ENCODE results near the gene LATS2.
A peak's percentile ranks its signal among the peaks of the same experiment; 100 is the strongest.
"Not testable (repeated sequence)": the region's sequence is repeated elsewhere in the genome, so short reads cannot be mapped to it uniquely, and the experiment has no call there.

LATS2 gene

GRCh38 chr13:21075379-21076249, 14.2 kb upstream of the LATS2 start:
- no peak for DNase-seq (ENCODE audit: low read depth)

GRCh38 chr13:21075011-21075378, 13.6 kb upstream of the LATS2 start:
- DNase-seq (ENCODE audit: low read depth), result no peak

GRCh38 chr13:21074546-21074945, 13.2 kb upstream of the LATS2 start:
- no peak for DNase-seq (ENCODE audit: low read depth)

DNA sequence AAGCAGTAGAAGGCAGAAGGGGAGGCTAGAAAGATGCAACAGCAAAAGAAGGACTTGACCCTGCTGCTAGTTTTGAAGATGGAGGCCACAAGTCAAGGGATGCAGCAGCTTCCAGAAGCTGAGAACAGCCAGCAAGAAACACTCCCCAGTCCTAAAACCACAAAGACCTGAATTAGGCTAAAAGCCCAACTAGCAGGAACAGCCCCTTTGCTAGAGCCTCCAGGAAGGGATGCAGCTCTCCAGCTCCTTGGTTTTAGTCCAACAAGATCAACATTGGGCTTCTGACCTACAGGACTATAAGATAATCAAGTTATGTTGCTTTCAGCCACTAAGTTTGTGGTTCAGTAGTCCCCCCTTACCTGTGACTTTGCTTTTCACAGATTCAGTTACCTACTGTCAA, 10.5 kb upstream of the LATS2 start:
- no peak for DNase-seq (ENCODE audit: low read depth)

DNA sequence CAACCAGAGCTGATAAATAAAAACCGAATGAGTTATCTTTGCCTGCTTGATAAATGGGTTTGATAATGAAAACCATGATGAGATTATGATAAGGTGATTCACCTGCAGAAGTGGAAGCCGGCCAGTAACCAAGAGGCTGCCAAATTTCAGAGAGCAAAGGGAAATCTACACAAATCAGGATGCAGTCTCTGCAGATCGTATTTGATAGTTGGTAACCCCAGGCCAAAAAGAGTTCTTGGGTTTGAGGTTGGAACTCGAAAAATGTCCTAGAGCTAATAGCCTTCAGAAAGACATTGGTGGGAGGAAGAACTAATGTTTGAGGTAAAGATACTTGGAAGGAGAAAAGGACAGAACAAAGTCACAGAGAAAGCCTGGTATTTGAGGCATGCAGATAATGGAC, 9.6 kb upstream of the LATS2 start:
- DNase-seq (ENCODE audit: low read depth), result no peak

DNA sequence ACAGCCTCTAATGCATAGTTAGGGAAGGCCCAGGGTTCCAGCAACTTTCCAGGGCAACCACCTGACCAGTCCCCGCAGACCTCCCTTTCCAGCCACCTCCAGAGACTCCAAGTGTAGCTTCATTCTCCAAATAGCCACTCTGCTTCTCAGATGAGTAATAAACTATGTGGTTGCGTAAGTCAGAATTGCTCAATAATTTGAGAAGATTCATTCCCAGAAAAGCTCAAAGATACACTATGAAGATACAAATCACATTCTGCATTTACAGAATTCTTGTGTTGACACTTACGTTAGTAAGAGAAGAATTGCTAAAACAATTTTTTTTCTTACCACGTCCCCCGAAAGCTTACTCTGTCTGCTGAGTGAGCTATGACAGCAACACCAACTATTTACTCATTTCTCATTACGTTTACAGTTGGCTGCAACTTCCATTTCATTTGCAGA, 8.2 kb upstream of the LATS2 start:
- DNase-seq (ENCODE audit: low read depth), result peak; percentile 90

DNA sequence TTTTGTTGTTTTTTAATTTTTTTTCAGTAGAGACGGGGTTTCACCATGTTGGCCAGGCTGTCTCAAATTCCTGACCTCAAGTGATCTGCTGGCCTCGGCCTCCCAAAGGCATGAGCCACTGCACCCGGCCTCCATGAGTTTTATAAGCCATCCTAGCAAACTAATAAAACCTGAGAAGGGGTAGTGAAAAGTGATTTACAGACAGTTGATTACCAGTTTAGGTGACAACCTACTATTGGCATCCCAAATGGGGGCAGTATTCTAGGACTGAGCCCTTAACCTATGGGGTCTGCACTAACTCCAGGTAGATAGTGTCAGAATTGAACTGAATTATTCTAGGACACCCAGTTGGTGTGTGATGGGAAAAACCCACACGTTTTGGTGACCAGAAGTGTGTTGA, 6.5 kb upstream of the LATS2 start:
- no peak for DNase-seq (ENCODE audit: low read depth)

GRCh38 chr13:21066946-21067345, 5.6 kb upstream of the LATS2 start:
- DNase-seq (ENCODE audit: low read depth), result no peak

- no peak for DNase-seq (ENCODE audit: low read depth)
Observed at GRCh38 chr13:21065686-21066085, 4.3 kb upstream of the LATS2 start.

DNA sequence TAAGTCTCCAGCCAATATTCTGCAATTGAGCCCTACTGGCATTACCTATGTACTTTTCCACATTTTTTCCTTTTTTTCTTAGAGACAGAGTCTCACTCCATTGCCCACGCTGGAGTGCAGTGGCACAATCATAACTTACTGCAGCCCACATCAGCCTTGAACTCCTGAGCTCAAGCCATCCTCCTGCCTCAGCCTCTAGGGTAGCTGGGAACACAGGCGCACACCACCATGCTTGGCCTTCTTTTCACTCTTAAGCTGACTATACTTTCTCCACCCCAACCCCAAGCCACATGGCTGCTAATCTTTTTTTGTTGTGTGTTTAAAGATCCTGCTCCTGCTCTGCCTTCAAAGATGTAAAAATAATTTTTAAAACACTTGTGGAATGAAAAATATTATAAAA, 1.6 kb upstream of the LATS2 start:
- DNase-seq (ENCODE audit: low read depth), result no peak

- DNase-seq (ENCODE audit: low read depth), result no peak
Observed at GRCh38 chr13:21060338-21061028, 903 bp downstream of the LATS2 start.

DNA sequence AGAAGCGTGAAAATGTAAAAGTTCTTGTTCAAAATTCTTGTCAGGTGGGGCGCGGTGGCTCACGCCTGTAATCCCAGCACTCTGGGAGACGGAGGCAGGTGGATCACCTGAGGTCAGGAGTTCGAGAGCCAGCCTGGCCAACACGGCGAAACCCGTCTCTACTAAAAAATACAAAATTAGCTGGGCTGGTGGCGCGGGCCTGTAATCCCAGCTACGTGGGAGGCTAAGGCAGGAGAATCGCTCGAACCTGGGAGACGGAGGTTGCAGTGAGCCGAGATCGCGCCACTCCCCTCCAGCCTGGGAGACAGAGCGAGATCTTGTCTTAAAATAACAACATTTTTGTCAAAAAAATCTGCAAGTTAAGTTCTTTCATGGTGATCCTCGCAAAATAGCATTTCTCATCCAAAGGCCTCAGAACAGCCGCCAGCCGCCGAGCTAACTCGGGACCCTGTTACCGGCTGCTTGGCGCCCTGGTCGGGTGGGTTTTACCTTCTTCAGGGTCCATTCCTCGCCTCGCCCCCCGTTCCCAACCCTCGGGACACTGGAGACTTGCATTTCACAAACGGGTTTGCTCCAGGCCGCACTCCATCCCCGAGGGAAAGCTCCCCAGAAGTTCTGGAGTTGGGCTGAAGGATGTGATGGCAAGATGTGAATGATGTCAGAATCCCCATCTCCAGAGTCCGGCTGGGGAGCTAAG, 1.6 kb downstream of the LATS2 start:
- no peak for DNase-seq (ENCODE audit: low read depth)

- no peak for DNase-seq (ENCODE audit: low read depth)
Observed at GRCh38 chr13:21058361-21058760, 3.0 kb downstream of the LATS2 start.

GRCh38 chr13:21055511-21056045, 5.8 kb downstream of the LATS2 start:
- no peak for DNase-seq (ENCODE audit: low read depth)

- no peak for DNase-seq (ENCODE audit: low read depth)
Observed at GRCh38 chr13:21055016-21055415, 6.4 kb downstream of the LATS2 start.

- no peak for DNase-seq (ENCODE audit: low read depth)
Observed at GRCh38 chr13:21054313-21054712, 7.1 kb downstream of the LATS2 start.

DNA sequence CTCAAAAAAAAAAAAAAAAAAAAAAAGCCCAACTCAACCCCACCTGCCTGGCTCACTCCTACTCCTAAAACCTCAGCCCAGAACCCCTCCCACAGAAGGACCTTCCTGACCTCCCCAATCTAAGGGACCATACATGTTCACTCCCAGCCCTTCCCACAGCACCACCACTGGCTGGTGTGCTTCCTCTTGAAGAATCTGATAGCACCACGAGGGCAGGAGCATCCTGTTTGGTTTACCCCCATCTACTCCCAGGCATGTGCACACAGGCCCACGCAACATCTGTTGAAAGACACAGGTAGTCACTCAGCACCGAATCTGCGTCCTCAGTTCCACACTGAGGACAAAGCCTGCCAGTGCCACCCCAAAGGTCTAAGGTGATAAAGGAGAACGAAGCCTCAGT, 8.2 kb downstream of the LATS2 start:
- no peak for DNase-seq (ENCODE audit: low read depth)

GRCh38 chr13:21051675-21052074, 9.7 kb downstream of the LATS2 start:
- DNase-seq (ENCODE audit: low read depth), result no peak

DNA sequence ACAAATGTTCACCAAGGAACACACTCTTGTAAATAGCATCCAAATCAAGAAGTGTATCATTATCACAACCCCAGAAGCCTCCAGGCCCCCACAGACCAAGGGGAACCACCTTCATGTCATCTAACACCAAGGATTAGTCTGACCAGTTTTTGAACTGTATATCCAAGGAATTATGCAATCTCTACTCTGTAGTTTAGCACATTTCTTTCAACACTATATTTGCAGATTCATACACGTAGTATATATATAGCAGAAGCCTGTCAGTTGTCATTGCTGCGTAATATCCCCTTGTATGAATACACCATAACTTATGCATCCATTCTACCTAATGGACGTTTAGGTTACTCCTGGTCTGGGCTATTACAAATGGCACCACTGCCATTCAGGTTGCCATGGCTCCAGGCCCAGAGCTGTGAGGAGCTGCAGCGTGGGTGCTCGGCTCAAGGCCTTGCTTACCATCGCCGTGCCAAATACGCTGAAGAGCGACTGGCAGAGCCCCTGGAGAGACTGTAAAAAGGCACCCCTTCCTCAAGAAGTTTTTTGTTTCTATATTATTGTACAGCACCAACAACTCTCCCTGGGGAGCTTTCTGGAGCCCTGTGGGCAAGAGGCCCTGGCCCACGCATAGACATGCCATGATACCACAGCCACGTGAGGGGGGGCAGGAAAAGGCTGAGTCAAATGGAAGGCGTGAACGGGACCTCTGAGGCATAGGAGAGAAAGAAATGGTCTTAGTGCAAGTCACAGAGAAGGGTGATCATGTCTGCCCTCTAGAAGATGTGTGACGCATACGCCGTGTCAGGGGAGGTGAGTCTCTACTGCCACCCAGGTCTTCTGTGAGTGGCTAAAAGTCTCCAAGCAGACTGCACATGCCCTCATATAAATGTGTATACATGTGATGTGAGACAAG, 10.8 kb downstream of the LATS2 start:
- DNase-seq (ENCODE audit: low read depth), result no peak

GRCh38 chr13:21049731-21050130, 11.7 kb downstream of the LATS2 start:
- not testable (repeated sequence) for DNase-seq (ENCODE audit: low read depth)

DNA sequence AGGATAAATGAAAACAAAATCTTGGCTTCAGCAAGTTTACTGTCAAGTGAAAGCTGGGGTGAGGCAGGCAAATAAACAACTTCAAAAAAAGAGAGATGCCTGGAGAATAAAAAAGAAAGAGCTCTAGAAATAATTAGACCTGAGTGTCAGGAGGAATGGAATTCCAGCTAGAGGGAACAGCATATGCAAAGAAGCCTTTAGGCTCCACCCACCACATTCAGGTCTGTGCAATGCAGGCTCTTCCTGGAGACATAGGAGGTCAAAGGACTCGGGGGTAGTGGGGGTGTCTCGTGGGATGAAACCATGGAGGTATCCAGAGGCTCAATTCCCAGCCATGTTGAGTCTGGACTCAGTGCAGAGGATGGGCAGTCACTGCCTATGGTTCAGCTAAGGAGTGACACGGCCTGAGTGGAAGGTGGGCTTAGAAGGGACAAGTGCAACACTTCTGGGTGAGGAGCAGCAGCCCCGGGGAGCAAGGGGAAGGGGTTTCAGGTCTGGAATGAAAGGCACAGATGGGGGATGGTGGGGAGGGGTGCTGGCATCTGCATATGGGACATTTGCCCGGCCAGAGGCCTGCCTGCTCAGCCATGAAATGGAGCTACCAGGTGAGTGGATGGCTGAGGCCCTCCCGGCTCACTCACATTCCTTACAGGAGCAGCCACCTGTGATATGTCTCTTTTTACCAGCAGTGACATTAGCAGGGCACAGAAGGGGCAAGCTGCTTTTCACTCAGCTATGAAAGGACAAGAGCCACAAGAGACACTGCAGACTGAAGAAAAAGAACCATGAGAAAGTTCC, 12.3 kb downstream of the LATS2 start:
- DNase-seq (ENCODE audit: low read depth), result no peak
